Forelimb muscle (tissue), 1 donor: Measurements from ENCODE around the gene PRR23B. TPM values are rescaled to one million over a fixed set of nuclear protein-coding genes. Genes with fewer than 3 reads are reported as not detected.
"Not testable (repeated sequence)": the region's sequence is repeated elsewhere in the genome, so short reads cannot be mapped to it uniquely, and the experiment has no call there.

ENCODE experiments used
- DNase-seq: peaks from one replicate; pipeline ENCODE4 v3.0.0-alpha.2; 2013; ENCODE audit warnings: low read depth
- polyA plus RNA-seq: library from polyadenylated mRNA; unstranded; fragments of 120-200 nt; gene quantifications from one replicate; pipeline ENCODE4 v1.2.1, GENCODE V29; 2013; ENCODE audit not compliant: insufficient read length

The PRR23B gene
- polyA plus RNA-seq: not detected

GRCh38 chr3:139020868-139021234 is at the start of gene PRR23B:
PRR23B (minus strand) TSS chr3:139020926; CDS start chr3:139020661, 265 bp downstream.
- DNase-seq: no peak

GRCh38 chr3:139062918-139063317 is 42.2 kb upstream of the PRR23B start:
- no peak for DNase-seq

- no peak for DNase-seq
Observed at GRCh38 chr3:139052802-139053600, 32.3 kb upstream of the PRR23B start.

GRCh38 chr3:139044366-139045210 is 23.9 kb upstream of the PRR23B start, which contains the start of gene PRR23C:
PRR23C (minus strand) TSS chr3:139044892; CDS start chr3:139044620, 272 bp downstream.
- DNase-seq: no peak

GRCh38 chr3:139043554-139044365 is 23.0 kb upstream of the PRR23B start:
- no peak for DNase-seq

- no peak for DNase-seq
Observed at GRCh38 chr3:139037478-139037877, 16.8 kb upstream of the PRR23B start.

- no peak for DNase-seq
Observed at GRCh38 chr3:139032326-139033002, 11.7 kb upstream of the PRR23B start.

DNA sequence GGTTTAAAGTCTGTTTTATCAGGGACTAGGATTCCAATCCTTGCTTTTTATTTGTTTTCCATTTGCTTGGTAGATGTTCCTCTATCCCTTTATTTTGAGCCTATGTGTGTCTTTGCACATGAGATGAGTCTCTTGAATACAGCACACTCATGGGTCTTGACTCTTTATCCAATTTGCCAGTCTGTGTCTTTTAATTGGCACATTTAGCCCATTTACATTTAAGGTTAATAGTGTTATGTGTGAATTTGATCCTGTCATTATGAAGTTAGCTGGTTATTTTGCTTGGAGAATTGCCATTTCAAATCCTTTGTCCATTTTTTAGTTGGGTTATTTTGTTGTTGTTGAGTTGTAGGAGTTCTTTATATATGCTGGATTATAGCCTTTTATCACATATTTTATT is 9.8 kb upstream of the PRR23B start:
- not testable (repeated sequence) for DNase-seq

GRCh38 chr3:139024968-139025367 is 4.2 kb upstream of the PRR23B start:
- DNase-seq: no peak

DNA sequence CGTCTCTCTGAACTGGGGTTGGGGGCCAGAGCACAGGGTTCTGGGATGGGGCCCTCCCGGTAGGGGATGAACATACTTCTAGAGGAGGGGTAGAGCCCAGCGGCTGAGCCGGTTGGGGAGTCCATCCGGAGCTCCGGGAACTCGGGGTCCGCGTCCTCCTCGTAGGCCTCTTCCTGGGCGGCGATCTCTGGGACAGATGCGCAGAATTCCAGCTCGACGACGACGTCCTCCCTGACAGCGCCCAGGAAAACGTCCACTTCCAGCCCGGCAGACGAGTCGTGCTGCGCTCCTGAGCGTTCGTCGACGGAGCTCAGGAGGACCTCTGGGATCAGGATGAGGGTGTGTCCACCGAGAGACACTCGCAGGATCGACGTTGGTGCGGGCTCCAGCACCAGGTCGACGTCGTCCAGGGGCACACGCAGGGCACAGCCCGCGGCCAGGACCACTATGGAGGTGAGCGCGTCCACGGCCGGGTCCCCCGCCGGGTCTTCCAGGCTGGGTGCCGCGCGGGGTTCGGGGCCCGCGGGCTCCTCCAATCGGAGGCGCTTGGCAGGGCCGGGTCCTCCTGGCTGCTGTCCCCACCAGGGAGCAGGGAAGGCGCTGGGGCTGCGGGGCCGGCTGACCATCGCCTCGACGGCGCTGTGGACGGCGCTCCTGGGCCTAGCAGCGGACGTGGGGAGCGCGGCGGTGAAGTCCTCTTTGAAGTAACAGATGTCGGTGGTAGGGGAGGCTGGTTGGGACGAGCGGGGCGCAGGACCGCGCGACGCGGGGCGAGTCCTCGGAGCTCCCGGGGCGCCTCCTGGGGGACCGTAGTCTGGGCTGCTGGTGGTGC is 474 bp downstream of the PRR23B start:
- no peak for DNase-seq

- no peak for DNase-seq
Observed at GRCh38 chr3:139016430-139017048, 4.2 kb downstream of the PRR23B start.

- no peak for DNase-seq
Observed at GRCh38 chr3:139006051-139006716, 14.5 kb downstream of the PRR23B start, which contains the start of gene PRR23A. PRR23A (minus strand) TSS chr3:139006268; CDS start chr3:139006268, 0 bp downstream.

- no peak for DNase-seq
Observed at GRCh38 chr3:139005356-139005993, 15.3 kb downstream of the PRR23B start.

GRCh38 chr3:138995706-138996105 is 25.0 kb downstream of the PRR23B start:
- no peak for DNase-seq

- DNase-seq: no peak
Observed at GRCh38 chr3:138987181-138987580, 33.5 kb downstream of the PRR23B start.

GRCh38 chr3:138985932-138986331 is 34.8 kb downstream of the PRR23B start:
- no peak for DNase-seq

DNA sequence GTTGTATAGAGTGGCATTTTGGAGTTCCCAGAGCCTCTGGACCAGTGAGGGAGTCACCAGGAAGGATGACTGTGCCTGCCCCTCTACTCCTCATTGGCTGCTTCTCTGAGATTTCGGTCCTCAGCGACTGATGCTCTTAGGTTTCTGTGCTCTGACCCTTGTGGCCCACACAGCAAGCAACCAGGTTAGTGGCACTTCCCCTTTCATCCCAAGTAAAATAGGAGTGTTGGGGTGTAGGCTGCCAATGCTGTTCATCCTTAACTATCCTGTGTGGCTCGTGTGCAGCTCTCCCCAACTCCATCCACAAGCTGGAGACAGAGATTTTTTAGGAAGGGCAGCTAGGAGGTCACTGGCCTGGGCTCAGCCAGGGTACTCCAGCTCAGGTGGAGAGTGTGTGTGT is 35.9 kb downstream of the PRR23B start:
- no peak for DNase-seq

GRCh38 chr3:138976047-138976446 is 44.7 kb downstream of the PRR23B start:
- DNase-seq: no peak

- no peak for DNase-seq
Observed at GRCh38 chr3:138975351-138975750, 45.4 kb downstream of the PRR23B start.
